C4-2B (cell line): ENCODE data around the gene ACSL3.

Source experiments
- CTCF ChIP-seq: fragments of 450-650 bp; conservative IDR thresholded peaks from 2 replicates; pipeline ENCODE4 v1.5.1; 2017; ENCODE audit warnings: mild to moderate bottlenecking
- ZFX ChIP-seq: fragments of 450-650 bp; IDR thresholded peaks from 2 replicates; pipeline ENCODE4 v1.6.1; 2017

GRCh38 chr2:222830164-222830563, 30.7 kb upstream of the ACSL3 start:
- TF ChIP-seq CTCF (no peak), ZFX (no peak)
